Measurements from ENCODE around the gene AP1S2.
"Not testable (repeated sequence)": the region's sequence is repeated elsewhere in the genome, so short reads cannot be mapped to it uniquely, and the experiment has no call there.

The AP1S2 gene

DNA sequence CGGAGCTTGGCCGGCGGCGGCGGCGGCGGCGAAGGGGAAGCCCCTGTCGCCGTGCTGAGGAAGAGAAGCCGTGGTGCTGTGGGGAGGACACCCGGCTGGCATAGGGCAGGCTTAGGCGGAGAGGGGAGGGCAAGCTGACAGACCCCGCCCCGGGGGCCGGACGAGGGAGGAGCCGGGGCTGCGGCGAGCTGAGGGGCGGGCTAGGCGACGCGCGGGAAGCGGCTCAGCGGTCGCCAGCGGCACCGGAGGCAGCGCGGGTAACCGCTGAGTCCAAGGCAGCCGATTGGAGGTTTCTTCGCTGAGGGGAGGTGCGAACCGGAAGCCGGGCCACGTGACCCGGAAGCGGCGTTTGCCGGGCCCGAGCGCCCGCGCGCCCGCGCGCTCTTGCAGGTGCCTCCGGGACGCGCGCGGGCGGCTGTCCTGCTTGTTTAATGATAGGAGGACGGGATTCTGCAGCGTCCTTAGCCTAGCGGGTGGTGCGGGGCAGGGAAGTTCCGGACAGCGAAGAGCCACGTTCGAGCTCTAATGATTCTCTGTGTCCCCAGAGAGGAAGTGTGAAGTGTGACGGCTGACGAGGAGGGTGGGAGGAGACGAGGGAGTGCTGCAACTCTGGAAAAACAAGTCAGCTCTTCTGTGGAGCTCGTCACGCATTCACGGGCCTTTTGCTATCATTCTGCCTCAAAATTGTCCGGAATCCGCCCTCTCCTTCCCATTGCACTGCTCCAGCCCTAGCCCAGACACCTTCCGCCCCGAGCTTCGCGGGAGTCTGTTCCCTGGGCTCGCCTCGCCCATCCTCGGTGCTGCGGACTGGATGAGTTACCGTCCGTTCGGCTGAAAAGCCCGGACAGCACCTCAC, at the start of gene AP1S2:
TSS of gene AP1S2 (minus strand) at position 102 of the 856 bp plus-strand sequence. CDS start 2,289 bp downstream, outside the sequence.
- in situ Hi-C loops (cut with MboI; ENCODE audit: low sequenced_read_pairs): no loop called here

DNA sequence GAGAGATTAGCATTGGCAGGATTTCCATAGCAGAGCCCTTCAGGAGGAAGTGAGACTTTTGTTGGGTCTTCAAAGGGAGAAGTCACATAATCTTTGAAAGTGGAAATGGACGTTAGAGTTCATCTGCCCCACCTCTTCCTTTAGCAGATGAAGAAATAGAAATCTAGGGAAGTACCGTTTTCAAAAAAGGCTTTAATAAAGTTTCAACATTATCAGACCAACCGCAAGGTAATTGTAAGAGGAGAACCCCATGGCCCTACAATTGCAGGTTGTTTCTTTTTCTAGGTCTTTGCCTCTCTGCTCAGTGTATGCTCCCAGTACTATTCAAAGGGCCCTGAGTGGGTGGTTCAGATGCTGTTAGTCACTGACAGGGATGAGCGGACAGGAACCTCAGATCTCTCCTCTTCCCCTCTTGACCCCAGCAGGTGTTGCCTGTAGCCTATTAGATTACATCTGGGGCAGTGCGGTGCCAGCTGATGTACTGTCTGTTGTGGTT, 48.6 kb upstream of the AP1S2 start:
- in situ Hi-C loops (cut with MboI; ENCODE audit: low sequenced_read_pairs): no loop called here

DNA sequence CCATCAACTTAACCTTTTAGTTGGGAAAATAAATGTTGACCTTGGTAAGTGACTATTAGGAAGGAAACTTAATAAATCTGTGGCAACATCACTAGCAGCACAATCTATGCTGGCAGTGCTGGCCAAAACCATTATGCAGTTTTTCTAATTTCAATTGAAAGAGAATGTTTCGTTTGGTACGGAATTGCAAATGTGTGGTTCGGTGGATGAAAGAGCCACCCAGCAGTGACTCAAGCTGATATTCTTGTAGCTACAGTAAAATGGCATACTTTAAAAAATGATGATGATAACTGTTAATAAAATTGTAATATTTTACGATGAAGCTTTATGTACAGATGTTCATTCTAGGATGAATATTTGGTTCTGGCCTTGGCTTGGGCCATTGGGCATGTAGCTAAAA, 40.7 kb upstream of the AP1S2 start:
- in situ Hi-C loops (cut with MboI; ENCODE audit: low sequenced_read_pairs): no loop called here

DNA sequence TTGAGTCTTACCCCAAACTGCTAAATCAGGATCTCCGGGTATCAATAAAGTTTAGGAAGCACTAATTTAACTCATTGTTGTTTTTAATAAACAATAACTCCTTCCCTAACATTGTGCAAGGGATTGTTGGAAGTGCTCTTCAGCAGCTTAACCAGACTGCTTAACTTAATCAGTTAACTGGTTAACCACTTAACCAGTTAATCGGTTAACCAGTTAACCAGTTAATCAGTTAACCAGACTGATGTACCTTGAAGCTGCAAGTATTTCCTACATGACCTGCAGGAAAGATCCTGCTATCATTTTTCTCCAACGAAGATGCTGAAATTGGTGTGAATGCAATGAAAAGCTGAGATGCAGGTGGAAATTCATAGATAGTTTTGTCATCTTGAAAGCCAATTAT, 40.1 kb upstream of the AP1S2 start:
- in situ Hi-C loops (cut with MboI; ENCODE audit: low sequenced_read_pairs): no loop called here

DNA sequence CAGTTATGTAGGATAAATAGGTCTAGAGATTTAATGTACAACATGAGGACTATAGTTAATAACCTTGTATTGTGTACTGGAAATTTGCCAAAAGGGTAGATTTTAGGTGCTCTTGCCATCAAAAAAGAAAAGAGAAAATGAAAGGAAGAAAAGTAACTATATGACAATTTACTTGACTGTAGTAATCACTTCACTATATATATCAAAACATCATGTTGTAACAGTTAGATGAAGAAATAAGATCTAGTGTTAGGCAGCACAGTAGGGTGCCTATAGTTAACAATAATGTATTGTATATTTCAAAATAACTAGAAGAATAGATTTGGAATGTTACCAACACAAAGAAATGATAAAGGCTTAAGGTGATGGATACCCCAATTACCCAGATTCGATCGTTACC, 35.9 kb upstream of the AP1S2 start:
- in situ Hi-C loops (cut with MboI; ENCODE audit: low sequenced_read_pairs): no loop called here

DNA sequence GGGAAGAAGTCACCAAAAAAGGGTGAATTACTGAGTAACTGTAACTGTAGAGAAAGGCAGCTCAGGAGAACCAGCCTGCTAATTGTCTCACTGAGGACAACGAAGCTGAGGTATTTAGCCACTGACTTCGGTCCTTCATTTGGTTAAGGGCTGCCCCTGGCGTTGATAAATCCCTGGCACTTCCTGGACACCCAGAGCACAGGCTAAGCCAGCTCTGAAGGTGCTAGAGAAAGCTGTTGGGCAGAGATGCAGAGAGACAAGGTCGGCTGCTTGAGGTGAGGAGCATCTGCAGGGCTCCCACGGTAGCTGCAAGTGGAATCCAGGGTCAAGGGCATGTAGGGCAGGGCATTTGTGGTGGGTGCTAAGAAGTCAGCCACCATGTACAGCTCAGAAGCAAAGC, 33.4 kb upstream of the AP1S2 start:
- in situ Hi-C loops (cut with MboI; ENCODE audit: low sequenced_read_pairs): no loop called here

DNA sequence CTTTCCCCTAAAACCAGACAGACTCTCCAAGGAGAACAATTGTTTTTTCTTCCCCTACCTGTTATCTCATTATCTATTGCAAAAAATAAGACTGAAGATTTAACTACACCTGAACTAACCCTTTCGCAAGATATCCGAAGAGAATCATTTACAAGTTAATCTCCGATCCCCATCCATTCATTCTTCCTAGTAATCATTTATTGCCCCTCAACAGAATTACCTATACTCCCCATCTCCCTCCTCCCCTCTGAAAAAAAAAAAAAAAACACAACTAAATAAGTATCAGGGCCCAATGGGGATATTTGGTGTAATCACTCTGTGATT, 28.9 kb upstream of the AP1S2 start:
- in situ Hi-C loops (cut with MboI; ENCODE audit: low sequenced_read_pairs): no loop called here

DNA sequence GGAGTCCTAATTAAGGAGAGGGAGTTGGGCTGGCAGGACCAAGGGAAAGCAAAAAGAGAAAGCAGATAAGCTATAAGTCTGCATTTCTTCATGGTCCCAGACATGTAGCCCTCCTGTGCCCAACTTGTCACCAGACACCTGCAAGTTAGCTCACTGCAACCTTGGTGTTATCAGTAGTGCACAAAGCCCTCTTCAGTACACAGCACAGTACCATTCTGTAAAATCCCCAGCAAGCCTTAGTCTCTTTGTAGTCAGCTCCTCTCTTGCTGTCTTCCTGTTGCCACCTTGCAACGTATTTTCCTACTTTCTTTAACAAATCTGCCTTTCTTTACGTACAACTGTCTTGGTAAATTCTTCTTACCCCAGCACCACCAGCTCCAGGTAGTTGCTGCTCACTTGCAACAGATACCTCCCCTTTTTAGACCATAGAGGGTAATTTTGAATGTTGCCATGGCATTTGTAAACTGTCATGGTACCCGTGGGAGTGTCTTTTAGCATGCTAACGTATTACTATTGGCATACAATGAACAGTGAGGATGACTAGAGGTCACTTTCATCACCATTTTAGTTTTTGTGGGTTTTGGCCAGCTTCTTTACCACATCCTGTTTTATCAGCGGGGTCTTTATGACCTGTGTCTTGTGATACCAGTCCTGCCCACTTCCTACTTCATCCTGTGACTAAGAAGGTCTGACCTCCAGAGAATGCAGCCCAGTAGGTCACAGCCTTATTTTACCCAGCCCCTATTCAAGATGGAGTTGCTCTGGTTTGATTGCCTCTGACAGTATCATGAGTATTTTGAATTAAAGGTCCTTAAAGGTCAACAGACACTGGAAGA, 28.3 kb upstream of the AP1S2 start:
- in situ Hi-C loops (cut with MboI; ENCODE audit: low sequenced_read_pairs): no loop called here

DNA sequence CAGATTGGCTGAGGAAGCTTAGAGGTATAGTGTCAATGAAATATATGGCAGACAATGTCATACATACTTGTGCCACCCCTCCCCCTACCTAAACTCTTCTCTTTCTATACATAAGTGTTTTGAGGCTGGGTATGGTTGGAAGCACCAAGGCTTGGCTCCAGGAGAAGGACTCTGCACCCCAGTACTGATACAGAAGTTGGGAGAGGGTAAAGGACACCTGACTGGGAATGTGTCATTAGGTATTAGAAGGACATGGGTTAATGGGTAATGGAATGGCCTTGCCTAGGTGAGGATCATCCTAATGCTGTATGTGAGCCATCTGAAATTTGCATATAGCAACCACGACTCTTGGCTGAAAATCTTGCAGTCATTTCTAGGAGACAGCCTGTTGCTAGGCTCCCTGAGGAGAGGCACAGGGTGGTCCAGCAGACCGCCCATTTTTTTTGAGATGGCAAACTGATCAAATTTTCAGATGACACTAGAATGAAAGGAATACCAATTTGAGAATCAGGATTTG, 26.8 kb upstream of the AP1S2 start:
- in situ Hi-C loops (cut with MboI; ENCODE audit: low sequenced_read_pairs): no loop called here

DNA sequence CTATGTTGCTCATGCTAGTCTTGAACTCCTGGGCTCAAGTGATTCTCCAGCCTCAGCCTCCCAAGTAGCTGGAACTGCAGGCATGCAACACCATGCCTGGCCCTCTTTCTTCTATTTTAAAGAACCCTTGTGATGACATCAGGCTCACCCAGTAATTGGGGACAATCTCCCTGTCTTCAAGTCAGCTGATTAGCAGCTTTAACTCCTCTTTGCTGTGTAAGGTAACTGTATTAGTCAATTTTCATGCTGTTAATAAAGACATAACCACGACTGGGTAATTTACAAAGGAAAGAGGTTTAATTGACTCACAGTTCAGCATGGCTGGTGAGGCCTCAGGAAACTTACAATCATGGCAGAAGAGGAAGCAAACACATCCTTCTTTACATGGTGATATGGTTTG, 23.3 kb upstream of the AP1S2 start:
- in situ Hi-C loops (cut with MboI; ENCODE audit: low sequenced_read_pairs): not testable (repeated sequence)

DNA sequence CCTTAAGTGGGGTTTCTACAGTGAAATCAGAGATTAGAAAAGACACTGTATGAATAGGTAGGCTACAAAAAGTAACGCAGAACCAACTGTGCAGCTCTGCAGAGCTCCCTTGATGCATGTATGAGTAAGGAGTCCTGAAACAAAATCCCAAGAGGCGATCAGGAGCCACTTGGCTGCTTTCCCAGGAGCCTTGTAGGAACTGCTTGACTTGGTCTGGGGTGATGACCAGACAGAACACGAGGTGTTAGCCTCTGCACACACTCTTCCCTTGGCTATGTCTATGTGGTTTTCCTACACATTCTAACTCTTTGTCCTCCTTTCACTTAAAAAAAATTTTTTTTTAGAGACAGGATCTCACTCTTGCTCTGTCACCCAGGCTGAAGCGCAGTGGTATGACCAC, 22.8 kb upstream of the AP1S2 start:
- in situ Hi-C loops (cut with MboI; ENCODE audit: low sequenced_read_pairs): no loop called here

DNA sequence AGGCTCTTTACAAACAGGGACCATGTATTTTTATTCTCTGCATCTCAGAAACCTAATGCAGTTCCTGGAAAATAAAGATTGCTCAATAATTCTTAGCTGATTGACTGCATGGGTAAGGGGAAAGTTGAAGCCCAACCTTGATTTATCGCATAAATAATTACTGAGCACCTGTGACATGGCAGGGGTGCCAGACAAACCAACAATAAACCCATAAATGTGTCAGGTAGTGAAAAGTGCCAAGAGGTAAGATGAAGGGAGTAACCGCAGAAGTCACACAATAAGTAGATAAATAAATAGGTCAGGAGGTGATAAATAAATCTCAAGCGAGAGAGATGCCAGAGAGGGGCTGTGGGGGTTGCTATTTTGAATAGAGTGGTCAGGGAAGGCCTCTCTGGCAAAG, 20.1 kb upstream of the AP1S2 start:
- in situ Hi-C loops (cut with MboI; ENCODE audit: low sequenced_read_pairs): no loop called here

DNA sequence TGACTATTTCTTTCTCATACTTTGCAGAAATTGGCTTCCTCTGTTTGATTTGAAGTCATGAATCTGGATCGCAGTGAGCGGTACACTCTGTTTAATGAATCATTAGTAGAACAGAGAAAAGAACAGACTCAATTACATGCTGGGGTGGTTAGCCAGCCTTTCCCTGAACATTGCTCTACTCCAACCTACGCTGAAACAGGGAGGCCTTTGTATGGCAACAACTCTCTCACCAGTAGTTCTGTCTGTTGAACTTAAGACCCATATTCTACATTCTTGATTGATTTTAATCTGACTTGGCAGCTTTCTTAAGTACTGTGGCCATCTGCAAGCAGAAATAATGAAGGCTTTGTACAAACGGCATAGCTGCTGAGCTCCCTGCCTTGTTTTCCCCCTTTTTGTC, 19.0 kb upstream of the AP1S2 start:
- in situ Hi-C loops (cut with MboI; ENCODE audit: low sequenced_read_pairs): no loop called here

DNA sequence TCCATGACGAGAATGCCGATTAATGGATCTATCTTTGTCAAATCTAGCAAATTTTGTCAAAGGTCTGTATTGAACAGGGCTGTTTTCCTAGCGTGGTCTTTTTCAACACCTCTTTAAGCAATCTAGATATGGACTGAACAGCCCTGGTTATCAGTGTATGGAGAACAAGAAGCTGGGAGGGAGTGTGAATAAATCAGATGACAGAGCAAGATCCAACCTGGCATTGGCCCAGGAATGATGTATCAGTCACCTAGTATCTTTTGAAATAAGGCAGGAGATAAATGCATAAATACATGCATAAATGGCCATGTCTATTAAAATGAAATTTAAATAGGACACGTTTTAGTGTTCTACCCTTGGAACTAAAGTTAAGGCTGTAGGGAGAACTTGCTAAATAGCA, 15.7 kb upstream of the AP1S2 start:
- in situ Hi-C loops (cut with MboI; ENCODE audit: low sequenced_read_pairs): no loop called here

DNA sequence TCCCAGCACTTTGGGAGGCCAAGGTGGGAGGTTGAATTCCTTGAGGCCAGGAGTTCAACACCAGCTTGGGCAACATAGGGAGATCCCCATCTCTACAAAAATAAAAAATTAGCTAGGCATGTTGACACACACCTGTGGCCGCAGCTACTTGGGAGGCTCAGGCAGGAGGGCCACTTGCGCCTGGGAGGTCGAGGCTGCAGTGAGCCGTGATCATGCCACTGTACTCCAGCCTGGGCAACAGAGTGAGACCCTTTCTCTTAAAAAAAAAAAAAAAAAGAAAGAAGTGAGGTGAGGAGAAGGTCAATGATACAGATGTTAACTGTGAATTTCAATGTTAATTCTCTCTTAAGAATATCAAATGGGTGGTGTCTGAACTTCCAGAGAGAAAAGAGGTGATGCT, 15.1 kb upstream of the AP1S2 start:
- in situ Hi-C loops (cut with MboI; ENCODE audit: low sequenced_read_pairs): no loop called here

DNA sequence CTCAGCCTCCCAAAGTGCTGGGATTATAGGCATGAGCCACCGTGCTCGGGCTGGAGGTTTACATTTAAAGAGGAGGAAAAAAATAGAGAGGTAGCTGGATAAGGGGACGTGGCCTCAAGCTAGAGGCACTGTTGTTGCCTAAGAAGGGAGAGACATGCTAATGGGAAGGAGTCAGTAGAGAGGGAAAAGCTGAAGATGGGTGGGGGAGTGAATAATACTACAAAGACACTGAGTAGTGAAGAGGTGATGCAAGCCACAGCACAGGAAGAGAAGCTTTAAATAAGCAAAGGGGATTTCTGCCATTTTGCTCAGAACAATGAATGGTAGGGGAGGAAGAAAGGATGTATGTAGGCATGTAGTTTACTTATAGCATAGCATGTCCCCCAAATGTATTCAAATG, 11.5 kb upstream of the AP1S2 start:
- in situ Hi-C loops (cut with MboI; ENCODE audit: low sequenced_read_pairs): no loop called here

DNA sequence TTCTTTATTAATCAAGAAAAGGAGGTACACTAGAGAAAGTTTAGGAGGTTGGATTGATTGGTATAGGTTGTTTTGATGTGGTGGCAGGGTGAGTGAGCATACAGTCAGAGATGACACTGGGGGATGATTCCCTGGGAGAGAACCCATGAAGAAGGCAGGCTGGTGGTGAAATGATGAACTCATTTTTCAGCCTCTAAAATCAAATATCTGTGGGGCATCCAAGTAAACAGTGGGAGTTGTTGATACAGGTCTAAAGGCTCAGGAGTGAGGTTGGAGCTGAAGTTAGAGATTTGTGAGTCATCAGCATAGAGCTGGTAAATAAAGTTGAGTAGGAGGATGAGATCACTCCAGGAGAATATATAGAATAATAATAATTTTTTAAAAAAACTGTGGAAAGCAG, 10.0 kb upstream of the AP1S2 start:
- in situ Hi-C loops (cut with MboI; ENCODE audit: low sequenced_read_pairs): no loop called here

DNA sequence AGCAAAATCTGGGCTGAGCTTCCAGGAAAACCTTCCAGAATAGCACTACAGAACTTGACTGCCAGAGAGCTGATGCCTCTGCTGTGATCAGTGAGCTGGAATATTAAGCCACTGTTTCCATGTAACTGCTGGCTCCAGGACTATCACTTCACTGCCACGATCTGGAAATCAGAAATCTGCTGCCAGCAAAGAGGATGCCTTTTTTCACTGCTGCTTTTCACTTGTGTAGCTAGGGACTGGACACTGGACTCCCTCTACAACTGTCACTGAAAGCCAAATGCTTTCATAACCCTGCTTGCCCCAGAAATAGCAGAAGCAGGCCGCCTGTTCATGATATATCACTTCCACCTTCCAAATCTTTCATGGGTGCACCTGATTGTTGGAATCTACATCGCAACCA, 9.4 kb upstream of the AP1S2 start:
- in situ Hi-C loops (cut with MboI; ENCODE audit: low sequenced_read_pairs): no loop called here

DNA sequence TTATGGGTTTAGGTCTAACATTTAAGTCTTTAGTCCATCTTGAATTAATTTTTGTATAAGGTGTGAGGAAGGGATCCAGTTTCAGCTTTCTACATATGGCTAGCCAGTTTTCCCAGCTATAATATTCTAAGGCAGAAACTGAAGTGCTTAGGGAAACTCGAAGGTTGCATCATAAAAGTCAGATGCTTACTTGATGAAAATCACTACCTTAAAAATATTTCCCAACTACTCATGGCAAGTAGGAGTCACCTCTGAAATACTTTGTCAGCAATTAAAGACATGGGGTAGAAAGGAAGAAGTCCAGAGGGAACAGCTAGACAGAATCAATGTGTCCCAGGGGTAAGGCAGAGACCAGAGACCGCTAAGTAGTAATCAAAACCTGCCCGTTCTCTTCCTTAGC, 6.3 kb upstream of the AP1S2 start:
- in situ Hi-C loops (cut with MboI; ENCODE audit: low sequenced_read_pairs): no loop called here

DNA sequence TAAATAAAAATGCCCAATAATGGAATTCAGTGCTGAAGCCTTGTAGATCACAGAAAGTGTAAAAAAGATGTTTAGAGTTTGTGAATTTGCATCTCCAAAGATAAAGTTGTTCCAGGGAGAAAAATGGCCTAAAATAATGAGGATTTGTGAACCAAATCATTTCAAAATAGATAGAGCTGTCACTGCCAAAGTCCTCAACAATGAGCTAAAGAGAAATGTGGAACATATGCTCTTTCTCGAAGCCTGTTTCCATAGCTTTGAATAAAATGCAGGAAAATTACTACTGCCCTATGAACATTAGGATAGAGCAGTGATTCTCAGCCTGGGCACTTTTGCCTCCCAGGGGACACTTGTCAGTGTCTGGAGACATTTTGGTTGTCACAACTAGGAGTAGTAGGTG, 3.4 kb upstream of the AP1S2 start:
- in situ Hi-C loops (cut with MboI; ENCODE audit: low sequenced_read_pairs): no loop called here

DNA sequence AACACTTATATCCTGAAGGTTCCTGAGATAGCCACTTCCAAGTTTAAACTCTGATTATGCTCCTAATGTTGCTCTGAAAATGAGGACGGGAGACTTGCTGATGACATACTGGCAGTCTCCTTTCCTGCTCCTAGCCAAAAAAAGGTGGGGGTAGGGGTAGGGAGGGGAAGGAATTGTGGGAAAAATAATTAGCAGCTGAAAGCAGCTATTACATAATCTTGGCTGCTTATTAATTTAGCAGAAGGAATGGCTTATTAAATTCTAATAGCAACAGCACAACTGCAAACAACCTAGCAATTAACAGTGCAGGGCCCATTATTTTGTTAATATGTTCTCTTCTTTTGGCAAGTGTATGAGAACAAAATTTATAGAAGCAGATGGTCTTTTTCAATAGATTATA, 2.0 kb upstream of the AP1S2 start:
- in situ Hi-C loops (cut with MboI; ENCODE audit: low sequenced_read_pairs): no loop called here

DNA sequence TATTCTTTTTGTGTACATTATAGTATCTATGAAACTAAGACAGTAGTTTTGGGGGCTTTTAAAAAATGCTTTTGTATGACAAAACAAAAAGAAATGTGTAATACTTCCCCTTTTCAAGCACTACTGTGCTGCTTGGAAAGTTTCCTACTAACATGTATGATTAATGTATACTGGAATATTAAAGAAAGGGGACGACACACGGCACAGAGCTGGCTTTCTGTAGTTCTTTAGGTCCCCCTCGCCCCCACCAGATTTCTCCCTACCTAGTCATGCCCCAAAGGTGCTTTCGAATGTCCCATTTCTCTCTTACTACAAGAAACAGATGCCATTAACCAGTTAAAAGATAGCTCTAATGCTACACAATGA, 1.6 kb upstream of the AP1S2 start:
- in situ Hi-C loops (cut with MboI; ENCODE audit: low sequenced_read_pairs): no loop called here
